CD14-positive monocyte (primary cell): Measurements from ENCODE around the gene MECP2. TPM values are rescaled to one million over a fixed set of nuclear protein-coding genes. Genes with fewer than 3 reads are reported as not detected.

Source experiments
- DNase-seq, 3 donors: peaks; one replicate each; pipeline ENCODE4 v3.0.0-alpha.2; 2011 to 2022
- H2AFZ ChIP-seq: 2 replicates; pipeline ENCODE4 v1.6.0; 2012; ENCODE audit warnings: mild to moderate bottlenecking, low read depth, low read length, inconsistent platforms; ENCODE audit not compliant: insufficient read depth, poor library complexity, severe bottlenecking
- H3K27ac ChIP-seq, 2 donors: 1 replicate in 1 of 2; 2 replicates in 1 of 2; pipeline ENCODE4 v1.5.1; 2012 to 2013; ENCODE audit warnings: low read length in 2 of 2, control low read depth in 1 of 2, inconsistent platforms in 1 of 2, low read depth in 1 of 2, mild to moderate bottlenecking in 1 of 2
- H3K27me3 ChIP-seq, 2 donors: one replicate each; pipeline versions ENCODE4 v1.6.0 to v1.6.1; 2011 to 2013; ENCODE audit warnings: low read length in 2 of 2; ENCODE audit not compliant: control insufficient read depth in 2 of 2, insufficient read depth in 2 of 2
- H3K36me3 ChIP-seq, 2 donors: replicated peaks in 1 of 2; 1 replicate in 1 of 2; 2 replicates in 1 of 2; pipeline versions ENCODE4 v1.5.1 to v1.6.1; 2012 to 2013; ENCODE audit warnings: low read length in 2 of 2, control low read depth in 1 of 2, inconsistent platforms in 1 of 2, mild to moderate bottlenecking in 1 of 2; ENCODE audit not compliant: insufficient read depth in 2 of 2, control insufficient read depth in 1 of 2
- H3K4me1 ChIP-seq, 2 donors: 1 replicate in 1 of 2; 2 replicates in 1 of 2; pipeline versions ENCODE4 v1.5.1 to v1.6.1; 2012 to 2013; ENCODE audit warnings: low read length in 2 of 2, control low read depth in 1 of 2, inconsistent platforms in 1 of 2, mild to moderate bottlenecking in 1 of 2, moderate library complexity in 1 of 2; ENCODE audit not compliant: insufficient read depth in 2 of 2, control insufficient read depth in 1 of 2
- H3K4me2 ChIP-seq: replicated peaks from 2 replicates; pipeline ENCODE3; 2012; ENCODE audit warnings: low read length, moderate library complexity, mild to moderate bottlenecking; ENCODE audit not compliant: poor library complexity, severe bottlenecking; ENCODE audit errors: extremely low read depth
- H3K4me3 ChIP-seq, 3 experiments: fragments of 200-600 bp in 1 of 3; sonication (generic) in 1 of 3; replicated peaks in 1 of 3; 1 replicate in 2 of 3; 2 replicates in 1 of 3; pipeline ENCODE4 v1.5.1; 2011 to 2013; ENCODE audit warnings: low read length in 3 of 3, mild to moderate bottlenecking in 3 of 3, control low read depth in 2 of 3, low read depth in 2 of 3, inconsistent platforms in 1 of 3, moderate library complexity in 1 of 3
- H3K79me2 ChIP-seq: 2 replicates; pipeline ENCODE4 v1.6.0; 2012; ENCODE audit warnings: mild to moderate bottlenecking, control low read depth, inconsistent platforms, low read length, moderate library complexity; ENCODE audit not compliant: insufficient read depth
- H3K9ac ChIP-seq: 2 replicates; pipeline ENCODE4 v1.6.0; 2017; ENCODE audit warnings: low read length, mild to moderate bottlenecking; ENCODE audit not compliant: insufficient read depth, poor library complexity, severe bottlenecking
- H3K9me3 ChIP-seq, 2 donors: replicated peaks in 1 of 2; 1 replicate in 1 of 2; 2 replicates in 1 of 2; pipeline versions ENCODE4 v1.5.1 to v1.6.1; 2012 to 2013; ENCODE audit warnings: low read length in 2 of 2, control low read depth in 1 of 2; ENCODE audit not compliant: control insufficient read depth in 1 of 2, insufficient read depth in 1 of 2
- H4K20me1 ChIP-seq: 2 replicates; pipeline ENCODE4 v1.6.0; 2012; ENCODE audit warnings: mild to moderate bottlenecking, low read length, control low read depth, moderate library complexity; ENCODE audit not compliant: insufficient read depth
- H3K27ac Mint-ChIP-seq, 7 donors: one replicate each; pipeline ENCODE4 v1.8.0; 2020; ENCODE audit warnings: mild to moderate bottlenecking in 7 of 7, mixed read lengths in 7 of 7, moderate library complexity in 6 of 7, inconsistent platforms in 2 of 7
- H3K27me3 Mint-ChIP-seq, 3 donors: one replicate each; pipeline ENCODE4 v1.8.0; 2021 to 2022; ENCODE audit warnings: low read depth in 3 of 3, mild to moderate bottlenecking in 3 of 3, mixed read lengths in 3 of 3, moderate library complexity in 3 of 3, inconsistent platforms in 1 of 3
- H3K36me3 Mint-ChIP-seq, 2 donors: one replicate each; pipeline ENCODE4 v1.8.0; 2020; ENCODE audit warnings: mixed read lengths in 2 of 2, inconsistent platforms in 1 of 2, mild to moderate bottlenecking in 1 of 2
- H3K4me1 Mint-ChIP-seq: one replicate; pipeline ENCODE4 v1.8.0; 2020; ENCODE audit warnings: mild to moderate bottlenecking, mixed read lengths
- H3K4me3 Mint-ChIP-seq, 2 donors: one replicate each; pipeline ENCODE4 v1.8.0; 2020; ENCODE audit warnings: mild to moderate bottlenecking in 2 of 2, mixed read lengths in 2 of 2, moderate library complexity in 1 of 2
- H3K9me3 Mint-ChIP-seq, 7 donors: one replicate each; pipeline ENCODE4 v1.8.0; 2020 to 2022; ENCODE audit warnings: mixed read lengths in 7 of 7, mild to moderate bottlenecking in 6 of 7, moderate library complexity in 6 of 7, inconsistent platforms in 2 of 7
- CTCF ChIP-seq: fragments of 200-600 bp; IDR thresholded peaks from one replicate; pipeline ENCODE4 v1.8.0; 2022; ENCODE audit warnings: antibody characterized with exemption, mild to moderate bottlenecking
- WGBS: methylation state at CpG from one replicate; pipeline ENCODE4 v1.1.5; 2013; ENCODE audit warnings: missing lambda C conversion rate; ENCODE audit not compliant: insufficient coverage; 5-methylcytosine and 5-hydroxymethylcytosine counted together
- intact Hi-C, 2 donors: fragments of 100-400 bp; cut with micrococcal nuclease; formaldehyde crosslinking; loops; one replicate each; pipeline versions ENCODE4 v1.15.0 to v1.15.1; 2023
- polyA plus RNA-seq, 3 donors: library from polyadenylated mRNA; depleted of rRNA in 1 of 3; unstranded in 2 of 3; stranded (reverse) in 1 of 3; fragments of 300-500 nt in 2 of 3; fragments of >200 nt in 1 of 3; fragmentation: Illumina TruSeq in 2 of 3; gene quantifications; 1 replicate in 2 of 3; 2 replicates in 1 of 3; pipeline ENCODE4 v1.2.3, GENCODE V29; 2012 to 2021

Gene MECP2
- polyA plus RNA-seq, 3 donors = 5.2 to 21.2 (median 9.6) TPM

GRCh38 chrX:153984351-153985178 is 113.0 kb downstream of the MECP2 start:
- H3K4me3 Mint-ChIP-seq = peak overlapping the region; percentile 27 to 73
- peaks cover 5 to 6% of the 10 kb centered on the region in 2 donors for H3K36me3 Mint-ChIP-seq
- Histone ChIP-seq H3K9ac (peak overlapping the region; percentile 45), H3K27me3 (no peaks in the 10 kb centered on the region), H3K4me3 (peak overlapping the region in 1 of 3 experiments; percentile 32), H4K20me1 (peaks cover 24% of the 10 kb centered on the region), H3K36me3 (no peaks in the 10 kb centered on the region), H2AFZ (no peak overlapping the region), H3K9me3 (no peaks in the 10 kb centered on the region), H3K79me2 (no peaks in the 10 kb centered on the region), H3K4me2 (peak overlapping the region; percentile 29), H3K4me1 (peaks cover 58 to 61% of the 10 kb centered on the region in 2 donors), H3K27ac (peak overlapping the region; percentile 88 to 92)
- intact Hi-C loops = no loop called here
- peak in 2 of 3 donors; percentile 61 to 62 for DNase-seq
- no peak for TF ChIP-seq CTCF
- peak overlapping the region; percentile 89 to 99 (median 96) for H3K27ac Mint-ChIP-seq
- 82% methylated on average over 4 of the region's 20 CpGs for whole genome bisulfite sequencing
- H3K27me3 Mint-ChIP-seq = peaks cover 0 to 70% (median 2%) of the 10 kb centered on the region in 3 donors
- peaks cover 0 to 17% (median 0%) of the 10 kb centered on the region in 7 donors for H3K9me3 Mint-ChIP-seq
- H3K4me1 Mint-ChIP-seq = peaks cover 55% of the 10 kb centered on the region

- peaks cover 0 to 22% (median 0%) of the 10 kb centered on the region in 7 donors for H3K9me3 Mint-ChIP-seq
- H3K36me3 Mint-ChIP-seq = peaks cover 5 to 6% of the 10 kb centered on the region in 2 donors
- peak overlapping the region; percentile 88 to 92 for H3K27ac ChIP-seq
- peak overlapping the region; percentile 45 for H3K9ac ChIP-seq
- 5% methylated on average over 5 of the region's 12 CpGs for WGBS
- peak; percentile 85 to 96 (median 92) for DNase-seq
- no peak overlapping the region for H3K4me2 ChIP-seq
- peaks cover 24% of the 10 kb centered on the region for H4K20me1 ChIP-seq
- H3K27me3 Mint-ChIP-seq = peaks cover 0 to 69% (median 2%) of the 10 kb centered on the region in 3 donors
- no peak overlapping the region for H3K4me3 ChIP-seq
- no peaks in the 10 kb centered on the region for H3K36me3 ChIP-seq
- peaks cover 55% of the 10 kb centered on the region for H3K4me1 Mint-ChIP-seq
- H3K4me1 ChIP-seq = peaks cover 58 to 61% of the 10 kb centered on the region in 2 donors
- H3K9me3 ChIP-seq = no peaks in the 10 kb centered on the region
- peak overlapping the region; percentile 89 to 99 (median 96) for H3K27ac Mint-ChIP-seq
- peak overlapping the region in 1 of 2 donors; percentile 47 for H3K4me3 Mint-ChIP-seq
- H3K27me3 ChIP-seq = no peaks in the 10 kb centered on the region
- no peaks in the 10 kb centered on the region for H3K79me2 ChIP-seq
- TF ChIP-seq CTCF = no peak
- H2AFZ ChIP-seq = no peak overlapping the region
- intact Hi-C loops = no loop called here
These were observed 114.2 kb downstream of the MECP2 start for GRCh38 chrX:153983321-153983801.
